Astrocyte of the cerebellum (primary cell): Measurements from ENCODE around the gene DNAH8.

Experiments
- DNase-seq: peaks from one replicate; pipeline ENCODE4 v3.0.0-alpha.2; 2011; ENCODE audit warnings: low read depth
- H3K4me3 ChIP-seq: 2 replicates; pipeline ENCODE4 v1.5.1; 2011; ENCODE audit warnings: mild to moderate bottlenecking, low read depth, low read length, moderate library complexity
- CTCF ChIP-seq: IDR thresholded peaks from 2 replicates; pipeline ENCODE4 v1.5.1; 2012; ENCODE audit warnings: low read length, low read depth, moderate library complexity, mild to moderate bottlenecking; ENCODE audit errors: missing control alignments
- in situ Hi-C: cut with HindIII; loops from 2 replicates; pipeline ENCODE4 v1.10.0; 2017; ENCODE audit warnings: low sequenced_read_pairs

DNAH8 gene

DNA sequence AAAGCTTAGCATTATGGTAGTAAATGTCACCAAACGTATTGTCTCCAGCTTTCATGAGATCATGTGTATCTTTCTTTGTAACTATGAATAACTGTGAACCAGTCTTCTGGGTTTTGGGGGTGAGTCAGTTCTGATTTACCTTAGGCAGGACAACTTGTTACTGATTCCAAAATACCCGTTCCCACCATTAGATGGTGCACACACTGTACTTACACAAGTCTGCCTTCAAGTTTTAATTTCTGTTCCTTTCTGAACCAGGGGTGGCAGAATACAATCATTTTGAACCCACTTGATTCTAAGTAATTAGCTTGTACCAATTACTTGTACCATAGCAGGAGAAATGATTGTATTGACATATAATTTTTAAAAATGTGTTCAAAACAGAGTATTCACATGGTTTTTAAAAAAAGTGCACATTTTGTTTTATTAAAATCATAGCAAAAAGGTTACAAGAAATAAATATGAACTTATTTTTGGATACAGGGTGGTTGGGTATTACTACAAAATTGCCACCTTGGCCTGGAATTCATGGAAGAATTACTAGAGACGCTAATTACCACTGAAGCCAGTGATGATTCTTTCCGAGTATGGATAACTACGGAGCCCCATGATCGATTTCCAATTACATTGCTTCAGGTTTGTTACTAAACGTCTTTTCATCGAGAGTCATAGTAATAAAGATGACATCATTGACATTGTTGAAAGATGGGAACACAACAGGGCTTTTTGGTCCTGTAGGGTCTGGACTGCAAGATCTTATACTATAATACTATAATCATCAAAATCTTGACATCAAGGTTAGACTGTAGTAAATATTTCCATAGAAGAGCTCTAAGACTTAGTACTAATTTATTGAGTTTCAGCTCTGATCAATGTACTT lies 258.3 kb downstream of the DNAH8 start:
- DNase-seq = peak; percentile 59
- TF ChIP-seq CTCF = peak; percentile 67
- in situ Hi-C loops = no loop called here
- no peak overlapping the region for H3K4me3 ChIP-seq

DNA sequence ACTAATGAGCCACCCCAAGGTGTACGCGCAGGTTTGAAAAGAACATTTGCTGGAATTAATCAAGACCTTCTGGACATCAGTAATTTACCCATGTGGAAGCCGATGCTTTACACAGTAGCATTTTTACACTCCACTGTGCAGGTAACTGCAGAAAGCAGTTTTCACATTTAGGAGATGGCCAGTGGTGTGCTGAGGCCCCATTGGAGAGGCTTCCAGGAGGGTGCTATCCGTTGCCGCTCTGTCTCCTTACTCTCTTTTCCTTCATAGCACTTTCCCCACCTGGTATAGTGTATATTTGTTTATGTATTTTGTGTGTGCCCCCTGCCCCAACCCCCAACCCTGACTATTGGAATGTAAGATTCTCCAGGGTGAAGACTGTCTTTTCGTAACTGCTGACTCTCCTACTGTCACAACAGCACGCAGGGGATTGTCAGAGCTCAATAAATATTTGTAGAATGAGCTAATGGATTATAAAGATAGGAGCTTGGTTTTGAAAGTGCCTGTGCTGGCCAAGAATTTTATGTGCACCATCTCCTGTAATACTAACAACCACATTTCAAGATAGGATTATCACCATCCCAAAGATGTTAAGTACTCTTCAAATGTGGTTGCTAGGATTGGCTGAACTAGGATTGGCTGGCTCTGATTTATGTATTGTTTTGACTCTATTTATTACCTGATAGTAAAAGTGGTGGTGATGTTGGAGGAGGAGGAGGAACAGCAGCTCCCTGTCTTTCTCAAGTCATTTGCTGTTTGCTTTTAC lies 259.5 kb downstream of the DNAH8 start:
- in situ Hi-C loops = no loop called here

DNA sequence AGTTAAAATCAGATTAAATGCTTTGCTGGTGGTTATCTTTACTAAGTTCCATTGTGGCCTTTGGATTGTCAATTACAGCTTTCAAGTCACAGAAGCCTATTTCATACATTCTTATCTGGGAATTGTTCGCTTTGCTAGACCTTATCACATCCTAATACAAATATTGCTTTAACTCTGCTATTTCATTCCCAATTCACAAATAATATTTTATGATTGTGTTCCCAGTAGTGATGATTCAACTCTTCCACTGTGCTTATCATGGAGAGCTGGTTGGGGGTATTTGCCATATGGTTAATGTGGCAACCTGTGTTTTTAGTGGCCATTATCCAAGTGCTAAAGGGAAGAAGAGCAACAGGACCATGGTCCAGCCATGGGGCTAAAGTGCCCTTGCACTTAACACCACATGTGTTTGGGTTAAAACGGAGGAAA lies 260.5 kb downstream of the DNAH8 start:
- TF ChIP-seq CTCF = no peak
- no peak for DNase-seq
- in situ Hi-C loops = no loop called here
- no peak overlapping the region for H3K4me3 ChIP-seq

More for the DNA sequence above, 259.5 kb downstream of the DNAH8 start:
- no peak for TF ChIP-seq CTCF
- no peak for DNase-seq
- H3K4me3 ChIP-seq = no peak overlapping the region

DNA sequence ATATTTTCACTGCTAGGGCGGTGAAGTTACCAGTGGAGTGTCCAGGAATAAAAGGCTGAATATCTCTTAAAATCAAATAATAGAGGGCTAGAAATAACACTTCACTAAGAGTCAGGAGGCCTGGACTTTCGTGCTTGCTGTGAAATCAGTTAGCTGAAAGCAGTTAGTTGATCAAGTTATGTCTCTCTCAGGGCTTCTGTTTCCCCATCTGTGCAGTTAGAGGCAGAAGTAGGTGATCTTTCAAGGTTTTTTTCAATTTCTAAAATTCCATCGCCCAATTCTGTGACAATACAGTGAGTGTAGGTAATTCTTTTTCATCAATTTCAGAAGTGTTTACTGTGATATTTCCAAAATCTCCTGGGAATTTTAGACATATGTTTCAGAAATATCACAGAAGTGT lies 260.9 kb downstream of the DNAH8 start:
- no peak for TF ChIP-seq CTCF
- no peak for DNase-seq
- in situ Hi-C loops = no loop called here
- H3K4me3 ChIP-seq = no peak overlapping the region

- TF ChIP-seq CTCF = no peak
- in situ Hi-C loops = no loop called here
- DNase-seq = no peak
- no peak overlapping the region for H3K4me3 ChIP-seq
These were observed 261.8 kb downstream of the DNAH8 start for GRCh38 chr6:38976801-38977500.

GRCh38 chr6:38978139-38978704 lies 263.1 kb downstream of the DNAH8 start:
- TF ChIP-seq CTCF = no peak
- in situ Hi-C loops = no loop called here

More at GRCh38 chr6:38978139-38978704, 263.1 kb downstream of the DNAH8 start:
- DNase-seq = no peak
- no peak overlapping the region for H3K4me3 ChIP-seq
